PC-3 (cell line): ENCODE data around the gene MRPL21. TPM values are rescaled to one million over a fixed set of nuclear protein-coding genes. Genes with fewer than 3 reads are reported as not detected.

Experiments used
- ATAC-seq: fragments of 200-7000 bp; cut with Tn5 transposase; 2 replicates; pipeline ENCODE4 v1.9.1; 2020; ENCODE audit warnings: mild to moderate bottlenecking, moderate library complexity
- BruUV-seq: library from RNA; stranded (reverse); fragments of 400-500 nt; replicated peaks from 2 replicates; lab custom pipeline; 2021; lab: Mats Ljungman, UMichigan
- CTCF ChIA-PET: fragments of 300-600 bp; sonication (Branson Sonifier 250); formaldehyde crosslinking; loops from one replicate; lab custom pipeline; 2022; ENCODE audit warnings: antibody characterized with exemption; lab: Charles Lee
- POLR2A ChIA-PET: fragments of 300-600 bp; sonication (Branson Sonifier 250); formaldehyde crosslinking; loops from one replicate; lab custom pipeline; 2022; ENCODE audit warnings: antibody characterized with exemption; ENCODE audit not compliant: unreplicated experiment; lab: Charles Lee
- DNase-seq: peaks from one replicate; pipeline ENCODE4 v3.0.0-alpha.2; 2015
- H2AFZ ChIP-seq: fragments of 300-600 bp; sonication (generic); 2 replicates; pipeline ENCODE4 v1.6.0; 2016; ENCODE audit warnings: antibody characterized with exemption, low read length
- H3F3A ChIP-seq: fragments of 300-600 bp; sonication (generic); one replicate; pipeline ENCODE4 v1.6.0; 2017; ENCODE audit warnings: antibody characterized with exemption, low read length, control low read depth, mild to moderate bottlenecking; ENCODE audit not compliant: unreplicated experiment
- H3K27ac ChIP-seq: fragments of 300-600 bp; sonication (generic); 2 replicates; pipeline ENCODE4 v1.5.1; 2016; ENCODE audit warnings: mild to moderate bottlenecking, low read length
- H3K27me3 ChIP-seq: fragments of 300-600 bp; sonication (generic); 2 replicates; pipeline ENCODE4 v1.6.1; 2016; ENCODE audit warnings: low read length, mixed read lengths
- H3K36me3 ChIP-seq: fragments of 300-600 bp; sonication (generic); 2 replicates; pipeline ENCODE4 v1.6.1; 2016; ENCODE audit warnings: low read depth, mixed run types, low read length, mixed read lengths
- H3K4me1 ChIP-seq: fragments of 300-600 bp; sonication (generic); 2 replicates; pipeline ENCODE4 v1.5.1; 2016; ENCODE audit warnings: low read length; ENCODE audit not compliant: insufficient read depth
- H3K4me2 ChIP-seq: fragments of 300-600 bp; sonication (generic); 2 replicates; pipeline ENCODE4 v1.6.0; 2016; ENCODE audit warnings: low read length
- H3K4me3 ChIP-seq: fragments of 300-600 bp; sonication (generic); 2 replicates; pipeline ENCODE4 v1.5.1; 2016; ENCODE audit warnings: mild to moderate bottlenecking, low read length, mixed read lengths
- H3K79me2 ChIP-seq: fragments of 300-600 bp; sonication (generic); 2 replicates; pipeline ENCODE4 v1.6.1; 2017; ENCODE audit warnings: low read length, mixed read lengths
- H3K9ac ChIP-seq: fragments of 300-600 bp; sonication (generic); 2 replicates; pipeline ENCODE4 v1.6.0; 2016; ENCODE audit warnings: mild to moderate bottlenecking, low read length
- H3K9me2 ChIP-seq: fragments of 300-600 bp; sonication (generic); replicated peaks from 2 replicates; pipeline ENCODE4 v1.6.1; 2016; ENCODE audit warnings: mixed run types, low read length, mixed read lengths
- H3K9me3 ChIP-seq: fragments of 300-600 bp; sonication (generic); 2 replicates; pipeline ENCODE4 v1.6.1; 2016; ENCODE audit warnings: low read length, mixed read lengths
- H4K20me1 ChIP-seq: fragments of 300-600 bp; sonication (generic); 2 replicates; pipeline ENCODE4 v1.6.1; 2016; ENCODE audit warnings: low read length, mixed read lengths
- CTCF ChIP-seq: fragments of 300-600 bp; sonication (generic); conservative IDR thresholded peaks from 2 replicates; pipeline ENCODE4 v1.5.1; 2017; ENCODE audit warnings: antibody characterized with exemption, low read depth, mild to moderate bottlenecking, low read length
- EZH2 ChIP-seq: fragments of 300-600 bp; sonication (generic); IDR thresholded peaks from one replicate; pipeline ENCODE4 v1.6.1; 2017; ENCODE audit warnings: antibody characterized with exemption, mild to moderate bottlenecking, low read length; ENCODE audit not compliant: unreplicated experiment
- EZH2phosphoT487 ChIP-seq: fragments of 300-600 bp; sonication (generic); IDR thresholded peaks from 2 replicates; pipeline ENCODE4 v1.6.1; 2018; ENCODE audit warnings: mild to moderate bottlenecking, antibody characterized with exemption, low read length, borderline replicate concordance
- intact Hi-C: fragments of 100-400 bp; cut with micrococcal nuclease; formaldehyde crosslinking; loops from 2 replicates; pipeline ENCODE4 v1.9.0; 2023
- total RNA-seq: library from RNA; depleted of rRNA; stranded (reverse); fragments of >200 nt; gene quantifications from 2 replicates; pipeline ENCODE4 v1.2.3, GENCODE V29; 2014

MRPL21 gene
- total RNA-seq, 1 experiment from 2014 or later = 230 TPM

DNA sequence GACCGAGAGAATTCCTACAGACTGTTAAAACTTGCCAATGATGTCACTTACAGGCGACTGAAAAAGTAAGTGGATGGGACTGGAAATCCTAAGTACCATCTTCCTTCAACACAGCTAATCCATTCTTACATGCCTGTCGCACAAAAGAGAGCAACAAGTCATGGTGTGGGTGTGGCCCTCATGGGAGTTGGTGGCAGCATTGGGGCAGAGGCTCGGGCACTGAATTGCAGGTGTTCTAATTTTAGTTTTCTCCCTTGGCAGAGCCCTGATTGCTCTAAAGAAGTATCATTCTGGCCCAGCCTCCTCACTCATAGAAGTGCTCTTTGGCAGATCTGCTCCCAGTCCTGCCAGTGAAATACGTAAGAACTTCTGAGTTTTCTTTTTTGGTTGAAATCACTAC, 4.6 kb upstream of the MRPL21 start:
- no peaks in the 10 kb centered on the region for H3K27me3 ChIP-seq
- BruUV-seq = no TSS peak
- no peaks in the 10 kb centered on the region for H4K20me1 ChIP-seq
- H3F3A ChIP-seq = no peaks in the 10 kb centered on the region
- POLR2A ChIA-PET = no interaction called here
- intact Hi-C loops = no loop called here
- H3K4me3 ChIP-seq = no peak overlapping the region
- peaks cover 29% of the 10 kb centered on the region for H3K36me3 ChIP-seq
- peaks cover 17% of the 10 kb centered on the region for H3K4me1 ChIP-seq
- peaks cover 39% of the 10 kb centered on the region for H3K79me2 ChIP-seq
- no peak overlapping the region for H3K4me2 ChIP-seq
- no peak overlapping the region for H3K9ac ChIP-seq
- CTCF ChIA-PET = no interaction called here
- DNase-seq (no peak), ATAC-seq (no peak)
- TF ChIP-seq CTCF = no peak
- TF ChIP-seq EZH2 = no peak
- no peak for TF ChIP-seq EZH2phosphoT487
- no peak overlapping the region for H3K27ac ChIP-seq
- no peaks in the 10 kb centered on the region for H3K9me3 ChIP-seq
- no peaks in the 10 kb centered on the region for H3K9me2 ChIP-seq
- no peak overlapping the region for H2AFZ ChIP-seq

DNA sequence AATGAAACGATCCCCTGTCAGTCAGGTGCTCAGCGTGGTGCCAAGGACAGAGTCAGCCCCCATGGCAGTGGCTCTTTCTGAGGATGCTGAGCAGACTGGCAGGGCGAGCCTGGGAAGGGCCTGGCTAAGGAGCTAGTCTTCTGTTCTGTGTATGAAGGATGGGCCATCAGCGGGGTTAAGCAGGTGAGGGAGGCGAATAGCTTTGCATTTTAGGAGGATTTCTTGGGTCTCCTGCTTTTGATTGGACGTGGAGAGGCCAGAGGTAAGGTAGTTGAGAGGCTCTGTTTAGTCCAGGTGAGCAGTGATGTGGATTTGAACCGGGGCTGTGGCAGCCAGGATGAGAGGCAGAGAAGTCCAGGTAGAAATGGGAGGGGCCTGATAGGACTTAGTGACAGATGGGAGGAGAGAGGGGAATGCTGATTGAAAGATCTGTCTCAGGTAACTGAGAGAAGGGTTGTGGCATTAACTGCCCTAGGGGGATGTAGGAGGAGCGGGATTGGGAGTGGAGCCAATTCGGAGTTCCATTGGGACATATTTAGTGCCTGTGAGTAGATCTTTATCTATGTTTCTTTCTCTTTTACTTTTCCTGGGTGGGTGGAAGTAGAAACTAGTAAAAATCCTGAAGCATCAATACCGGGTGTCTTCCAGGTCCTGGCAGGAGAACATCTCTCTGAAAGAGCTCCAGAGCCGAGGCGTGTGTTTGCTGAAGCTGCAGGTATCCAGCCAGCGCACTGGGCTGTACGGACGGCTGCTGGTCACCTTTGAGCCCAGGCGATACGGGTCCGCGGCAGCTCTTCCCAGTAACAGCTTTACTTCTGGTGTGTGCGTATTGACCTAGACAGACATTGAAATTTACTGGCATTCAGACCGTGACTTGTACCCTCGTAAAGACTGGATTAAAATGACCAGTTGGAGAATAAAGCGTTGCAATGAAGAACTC, 2.1 kb upstream of the MRPL21 start:
- H3K36me3 ChIP-seq = peaks cover 13% of the 10 kb centered on the region; the same call in 1 of the 2 replicates
- H3K9me2 ChIP-seq = no peaks in the 10 kb centered on the region
- no peak overlapping the region for H3K27ac ChIP-seq
- ChIA-PET POLR2A (no interaction called here), CTCF (no interaction called here)
- peak; percentile 23 for ATAC-seq
- peak overlapping the region; percentile 85; the same call in 1 of the 2 replicates for H3K9ac ChIP-seq
- peak overlapping the region; percentile 86 for H3K4me3 ChIP-seq
- TF ChIP-seq CTCF (no peak), EZH2phosphoT487 (no peak)
- no TSS peak for BruUV-seq
- H4K20me1 ChIP-seq = peaks cover 16% of the 10 kb centered on the region; the same call in 1 of the 2 replicates
- H3K79me2 ChIP-seq = peaks cover 65% of the 10 kb centered on the region
- H3K9me3 ChIP-seq = no peaks in the 10 kb centered on the region
- DNase-seq = peak; percentile 86
- H3K4me1 ChIP-seq = peaks cover 27% of the 10 kb centered on the region
- intact Hi-C loops = no loop called here
- peak overlapping the region; percentile 79 for H3K4me2 ChIP-seq
- H2AFZ ChIP-seq = 0 out of 2 replicates have a peak overlapping the region, but pooled peaks have one; percentile 12
- no peaks in the 10 kb centered on the region for H3K27me3 ChIP-seq
- H3F3A ChIP-seq = no peaks in the 10 kb centered on the region
